ENCODE measurements around the gene CCDC40.

- TF ChIP-seq, protein P1, sequence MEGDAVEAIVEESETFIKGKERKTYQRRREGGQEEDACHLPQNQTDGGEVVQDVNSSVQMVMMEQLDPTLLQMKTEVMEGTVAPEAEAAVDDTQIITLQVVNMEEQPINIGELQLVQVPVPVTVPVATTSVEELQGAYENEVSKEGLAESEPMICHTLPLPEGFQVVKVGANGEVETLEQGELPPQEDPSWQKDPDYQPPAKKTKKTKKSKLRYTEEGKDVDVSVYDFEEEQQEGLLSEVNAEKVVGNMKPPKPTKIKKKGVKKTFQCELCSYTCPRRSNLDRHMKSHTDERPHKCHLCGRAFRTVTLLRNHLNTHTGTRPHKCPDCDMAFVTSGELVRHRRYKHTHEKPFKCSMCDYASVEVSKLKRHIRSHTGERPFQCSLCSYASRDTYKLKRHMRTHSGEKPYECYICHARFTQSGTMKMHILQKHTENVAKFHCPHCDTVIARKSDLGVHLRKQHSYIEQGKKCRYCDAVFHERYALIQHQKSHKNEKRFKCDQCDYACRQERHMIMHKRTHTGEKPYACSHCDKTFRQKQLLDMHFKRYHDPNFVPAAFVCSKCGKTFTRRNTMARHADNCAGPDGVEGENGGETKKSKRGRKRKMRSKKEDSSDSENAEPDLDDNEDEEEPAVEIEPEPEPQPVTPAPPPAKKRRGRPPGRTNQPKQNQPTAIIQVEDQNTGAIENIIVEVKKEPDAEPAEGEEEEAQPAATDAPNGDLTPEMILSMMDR (conservative IDR thresholded peaks at IDR 0.05 in 1 of 2, IDR thresholded peaks at IDR 0.05 in 1 of 2; ENCODE audit: extremely low read depth in 1 of 2, insufficient read depth in 1 of 2, low read depth in 1 of 2, low read length in 2 of 2): no peak
- no peak for TF ChIP-seq EZH2 (IDR thresholded peaks at IDR 0.05; ENCODE audit: borderline replicate concordance, low read length)
Observed at GRCh38 chr17:80129006-80129565, 92.6 kb downstream of the CCDC40 start.
